ENCODE results near the gene HINFP. TPM values are rescaled to one million over a fixed set of nuclear protein-coding genes. Genes with fewer than 3 reads are reported as not detected.

Gene HINFP
- total and polyA plus RNA-seq, 2 of the 8 experiments (the other 6 are each of a cell fraction or from before 2014, with no cell fraction given) = 35.0 to 37.3 TPM

DNA sequence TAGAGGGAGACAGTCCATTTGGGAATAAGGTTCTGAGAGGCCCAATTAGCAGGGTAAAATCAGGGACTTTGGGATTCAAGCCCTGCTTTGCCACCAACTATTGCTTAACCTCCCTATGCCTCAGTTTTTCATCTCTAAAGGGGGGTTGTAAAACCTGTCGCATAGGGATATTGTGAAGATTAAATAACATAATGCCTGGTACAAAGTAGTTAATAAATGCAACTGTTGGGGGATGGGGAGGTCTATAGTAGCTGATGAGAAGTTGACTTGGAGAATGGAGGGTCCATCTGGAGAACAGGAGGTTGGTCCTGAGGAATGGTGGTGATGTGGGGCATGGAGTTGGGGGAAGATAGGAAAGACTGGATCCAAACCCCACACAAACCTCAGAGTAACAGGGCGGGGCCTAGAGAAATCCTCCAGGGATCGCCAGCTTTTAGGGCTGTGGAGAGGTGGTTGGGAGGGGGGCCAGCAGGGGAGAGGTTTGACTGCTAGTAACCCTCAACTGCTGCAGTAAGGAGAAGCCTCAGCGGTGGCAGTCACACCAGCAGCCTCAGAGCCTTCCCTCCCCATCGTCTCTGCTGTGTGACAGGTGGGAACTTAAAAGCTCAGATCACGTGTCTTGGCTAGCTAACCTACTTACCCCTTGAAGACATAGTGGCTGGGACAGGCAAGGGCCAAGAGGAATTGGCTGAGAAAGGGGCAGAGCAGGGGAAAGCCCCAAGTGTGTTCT, 26.4 kb downstream of the HINFP start:
- Histone ChIP-seq H3K36me3 (ENCODE audit: control insufficient read depth in 2 of 4, insufficient read depth in 4 of 4, low read length in 3 of 4) (no peaks in the 10 kb centered on the region), H2AFZ (ENCODE audit: low read length) (no peak overlapping the region), H3K27ac (ENCODE audit: low read depth, low read length) (no peak overlapping the region), H3K9ac (replicated peaks in 1 of 4; ENCODE audit: extremely low read depth in 1 of 4, low read depth in 3 of 4, low read length in 3 of 4) (no peak overlapping the region), H3K23me2 (ENCODE audit: low read depth, low read length) (peaks cover 12% of the 10 kb centered on the region; the same call in 1 of the 2 replicates), H3K4me3 (ENCODE audit: extremely low read depth in 1 of 4, insufficient read depth in 2 of 4, low read depth in 3 of 4, low read length in 4 of 4) (peak overlapping the region in 1 of 4 experiments; percentile 83; a peak in 1 of 8 replicates), H2BK20ac (ENCODE audit: low read length) (no peak overlapping the region), H2BK5ac (ENCODE audit: low read depth, low read length) (no peak overlapping the region), H2BK120ac (replicated peaks; ENCODE audit: low read depth, low read length) (no peak overlapping the region), H4K20me1 (replicated peaks in 1 of 2; ENCODE audit: control insufficient read depth in 1 of 2, insufficient read depth in 2 of 2, low read length in 2 of 2) (no peaks in the 10 kb centered on the region), H3K27me3 (replicated peaks in 1 of 4; ENCODE audit: control insufficient read depth in 3 of 4, extremely low read depth in 1 of 4, insufficient read depth in 3 of 4, low read length in 3 of 4) (peaks cover 16 to 42% (median 33%) of the 10 kb centered on the region in 4 experiments), H3K9me3 (ENCODE audit: insufficient read depth in 2 of 2, low read depth in 1 of 2, low read length in 1 of 2) (no peaks in the 10 kb centered on the region), H3K23ac (ENCODE audit: insufficient read length) (no peak overlapping the region), H3K4ac (replicated peaks; ENCODE audit: insufficient read length, low read depth, low read length) (no peak overlapping the region), H3K4me2 (ENCODE audit: insufficient read depth in 1 of 2, low read depth in 2 of 2, low read length in 2 of 2) (peak overlapping the region; percentile 90 to 96; a peak in 3 of 4 replicates), H3K14ac (ENCODE audit: insufficient read length) (no peak overlapping the region), H4K8ac (ENCODE audit: extremely low read depth, insufficient read depth, low read length) (no peak overlapping the region), H2BK12ac (ENCODE audit: low read depth, low read length) (peak overlapping the region; percentile 65; the same call in 1 of the 2 replicates), H2BK15ac (ENCODE audit: low read length) (peak overlapping the region; percentile 32; the same call in 1 of the 2 replicates), H3K79me1 (ENCODE audit: low read depth, low read length) (no peaks in the 10 kb centered on the region), H4K91ac (replicated peaks; ENCODE audit: insufficient read length, low read length) (no peak overlapping the region), H4K5ac (ENCODE audit: insufficient read length, low read depth, low read length) (no peak overlapping the region), H3K18ac (ENCODE audit: extremely low read depth, low read length) (no peak overlapping the region), H3K4me1 (replicated peaks in 1 of 4; ENCODE audit: control insufficient read depth in 3 of 4, insufficient read depth in 4 of 4, low read length in 3 of 4) (peaks cover 5 to 16% (median 11%) of the 10 kb centered on the region in 4 experiments), H3K56ac (replicated peaks; ENCODE audit: insufficient read length, low read depth, low read length) (no peak overlapping the region), H2AK5ac (ENCODE audit: low read depth, low read length) (no peak overlapping the region), H3K79me2 (ENCODE audit: control insufficient read depth in 1 of 2, insufficient read depth in 2 of 2, low read length in 2 of 2) (no peaks in the 10 kb centered on the region)
- ChIA-PET CTCF (ENCODE audit: partially characterized antibody) (interaction anchor here (0.8 to 23.6 kb wide), 9 partner anchors 6 to 137 kb away, joined by 3 to 389 read pairs (median 10); partner anchors contain the start of genes CBL, NHERF4 and NLRX1), POLR2A (ENCODE audit: partially characterized antibody) (interaction anchor here (0.6 to 7.7 kb wide), 12 partner anchors 8 to 54 kb away, joined by 3 to 58 read pairs (median 4); partner anchors contain the start of genes DPAGT1, HINFP and NLRX1)
- WGBS, 2 experiments (ENCODE audit: extremely low coverage in 1 of 2, insufficient coverage in 1 of 2, insufficient read length in 1 of 2, insufficient replicate concordance in 2 of 2, low coverage in 1 of 2, low lambda C conversion rate in 2 of 2, missing lambda C conversion rate in 1 of 2) = 33% methylated on average over 6 of the region's 6 CpGs; no CpG with 5 or more reads in 1 of the 2 experiments
- TF ChIP-seq CTBP2 (IDR thresholded peaks at IDR 0.05; ENCODE audit: borderline replicate concordance, insufficient read depth, insufficient read length, low read length) (no peak), SIN3A (conservative IDR thresholded peaks at IDR 0.05 in 1 of 2, IDR thresholded peaks at IDR 0.05 in 1 of 2; ENCODE audit: low read depth in 1 of 2, low read length in 2 of 2) (0 out of 4 replicates have a peak, but pooled peaks of 1 of the 2 experiments have one; percentile 35), TAF1 (IDR thresholded peaks at IDR 0.05; ENCODE audit: low read depth, low read length) (no peak)
- TF ChIP-seq, protein P1, sequence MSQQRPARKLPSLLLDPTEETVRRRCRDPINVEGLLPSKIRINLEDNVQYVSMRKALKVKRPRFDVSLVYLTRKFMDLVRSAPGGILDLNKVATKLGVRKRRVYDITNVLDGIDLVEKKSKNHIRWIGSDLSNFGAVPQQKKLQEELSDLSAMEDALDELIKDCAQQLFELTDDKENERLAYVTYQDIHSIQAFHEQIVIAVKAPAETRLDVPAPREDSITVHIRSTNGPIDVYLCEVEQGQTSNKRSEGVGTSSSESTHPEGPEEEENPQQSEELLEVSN (IDR thresholded peaks at IDR 0.05) = peak; percentile 84
- TF ChIP-seq, protein P2, sequence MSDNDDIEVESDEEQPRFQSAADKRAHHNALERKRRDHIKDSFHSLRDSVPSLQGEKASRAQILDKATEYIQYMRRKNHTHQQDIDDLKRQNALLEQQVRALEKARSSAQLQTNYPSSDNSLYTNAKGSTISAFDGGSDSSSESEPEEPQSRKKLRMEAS (IDR thresholded peaks at IDR 0.05) = peak; percentile 84
- TF ChIP-seq, protein P3, sequence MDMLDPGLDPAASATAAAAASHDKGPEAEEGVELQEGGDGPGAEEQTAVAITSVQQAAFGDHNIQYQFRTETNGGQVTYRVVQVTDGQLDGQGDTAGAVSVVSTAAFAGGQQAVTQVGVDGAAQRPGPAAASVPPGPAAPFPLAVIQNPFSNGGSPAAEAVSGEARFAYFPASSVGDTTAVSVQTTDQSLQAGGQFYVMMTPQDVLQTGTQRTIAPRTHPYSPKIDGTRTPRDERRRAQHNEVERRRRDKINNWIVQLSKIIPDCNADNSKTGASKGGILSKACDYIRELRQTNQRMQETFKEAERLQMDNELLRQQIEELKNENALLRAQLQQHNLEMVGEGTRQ (IDR thresholded peaks at IDR 0.05; ENCODE audit: low read length) = 0 out of 2 replicates have a peak, but pooled peaks have one; percentile 15
- no peak for FAIRE-seq
- no peak for DNase-seq (ENCODE audit: low read depth in 1 of 2, low spot score in 2 of 2)

Measured in H1 (cell line).